H9 (cell line): ENCODE measurements around the gene ADAMTS17. TPM values are rescaled to one million over a fixed set of nuclear protein-coding genes. Genes with fewer than 3 reads are reported as not detected.

Experiments used
- DNase-seq: peaks from one replicate; pipeline ENCODE4 v3.0.0-alpha.2; 2017
- H2AFZ ChIP-seq: one replicate; pipeline ENCODE4 v1.6.1; 2013; ENCODE audit warnings: mild to moderate bottlenecking, low read length, control low read depth, moderate library complexity
- H2AK5ac ChIP-seq: 2 replicates; pipeline ENCODE4 v1.6.1; 2013; ENCODE audit warnings: low read length, control low read depth, mixed read lengths; ENCODE audit not compliant: insufficient read length
- H2BK120ac ChIP-seq: one replicate; pipeline ENCODE4 v1.6.1; 2013; ENCODE audit warnings: low read depth, mild to moderate bottlenecking, low read length, control low read depth, inconsistent platforms; ENCODE audit not compliant: poor library complexity, severe bottlenecking
- H2BK12ac ChIP-seq: 2 replicates; pipeline ENCODE4 v1.6.1; 2013; ENCODE audit warnings: low read length, control low read depth, mixed read lengths, low read depth; ENCODE audit not compliant: insufficient read length
- H2BK15ac ChIP-seq: 2 replicates; pipeline ENCODE4 v1.6.1; 2013; ENCODE audit warnings: low read depth, low read length, control low read depth
- H2BK20ac ChIP-seq: one replicate; pipeline ENCODE4 v1.6.1; 2013; ENCODE audit warnings: low read depth, mild to moderate bottlenecking, low read length, control low read depth, inconsistent platforms; ENCODE audit not compliant: poor library complexity, severe bottlenecking
- H2BK5ac ChIP-seq: 2 replicates; pipeline ENCODE4 v1.6.1; 2013; ENCODE audit warnings: low read length, control low read depth, mixed read lengths; ENCODE audit not compliant: insufficient read length
- H3K14ac ChIP-seq: 2 replicates; pipeline ENCODE4 v1.6.1; 2013; ENCODE audit warnings: low read length, control low read depth; ENCODE audit not compliant: insufficient read depth
- H3K18ac ChIP-seq: 2 replicates; pipeline ENCODE4 v1.6.1; 2013; ENCODE audit warnings: low read depth, mild to moderate bottlenecking, mixed read lengths, low read length, control low read depth; ENCODE audit not compliant: insufficient read length
- H3K23ac ChIP-seq: 2 replicates; pipeline ENCODE4 v1.6.1; 2013; ENCODE audit warnings: low read length, control low read depth, mixed read lengths, low read depth; ENCODE audit not compliant: insufficient read length
- H3K23me2 ChIP-seq: 2 replicates; pipeline ENCODE4 v1.6.1; 2013; ENCODE audit warnings: low read depth, mild to moderate bottlenecking, mixed read lengths, low read length, control low read depth; ENCODE audit not compliant: insufficient read length, poor library complexity, severe bottlenecking
- H3K27ac ChIP-seq: 2 replicates; pipeline ENCODE4 v1.5.1; 2013; ENCODE audit warnings: low read length, control low read depth, mixed read lengths, low read depth; ENCODE audit not compliant: insufficient read length
- H3K27me3 ChIP-seq: 2 replicates; pipeline ENCODE4 v1.6.1; 2013; ENCODE audit warnings: low read length, control low read depth, inconsistent platforms; ENCODE audit not compliant: insufficient read depth
- H3K4ac ChIP-seq: 2 replicates; pipeline ENCODE4 v1.6.1; 2013; ENCODE audit warnings: low read depth, mild to moderate bottlenecking, control low read depth, inconsistent platforms, low read length, moderate library complexity
- H3K4me1 ChIP-seq: 2 replicates; pipeline ENCODE4 v1.6.1; 2013; ENCODE audit warnings: low read length, control low read depth, inconsistent platforms; ENCODE audit not compliant: insufficient read depth
- H3K4me2 ChIP-seq: 2 replicates; pipeline ENCODE4 v1.6.1; 2013; ENCODE audit warnings: low read length, control low read depth, mixed read lengths; ENCODE audit not compliant: insufficient read length, insufficient read depth
- H3K56ac ChIP-seq: 2 replicates; pipeline ENCODE4 v1.6.1; 2013; ENCODE audit warnings: low read depth, mild to moderate bottlenecking, mixed read lengths, low read length, control low read depth; ENCODE audit not compliant: insufficient read length
- H3K79me1 ChIP-seq: 2 replicates; pipeline ENCODE4 v1.6.1; 2013; ENCODE audit warnings: low read depth, mild to moderate bottlenecking, moderate library complexity, low read length, control low read depth, inconsistent platforms; ENCODE audit not compliant: insufficient read depth, poor library complexity, severe bottlenecking
- H3K79me2 ChIP-seq: 2 replicates; pipeline ENCODE4 v1.6.1; 2013; ENCODE audit warnings: low read length, control low read depth, inconsistent platforms; ENCODE audit not compliant: insufficient read depth
- H3K9ac ChIP-seq: 2 replicates; pipeline ENCODE4 v1.6.1; 2013; ENCODE audit warnings: low read length, control low read depth, mixed read lengths; ENCODE audit not compliant: insufficient read length; ENCODE audit errors: extremely low read depth
- H3K9me3 ChIP-seq: one replicate; pipeline ENCODE4 v1.6.1; 2013; ENCODE audit warnings: low read depth, low read length, inconsistent platforms; ENCODE audit not compliant: control insufficient read depth
- H3T11ph ChIP-seq: one replicate; pipeline ENCODE4 v1.6.1; 2013; ENCODE audit warnings: mild to moderate bottlenecking, low read length, control low read depth, inconsistent platforms
- H4K20me1 ChIP-seq: one replicate; pipeline ENCODE4 v1.6.1; 2013; ENCODE audit not compliant: control insufficient read depth, insufficient read length, insufficient read depth
- H4K5ac ChIP-seq: 2 replicates; pipeline ENCODE4 v1.6.1; 2013; ENCODE audit warnings: low read depth, mild to moderate bottlenecking, mixed read lengths, low read length, control low read depth; ENCODE audit not compliant: insufficient read length
- H4K8ac ChIP-seq: replicated peaks from 2 replicates; pipeline ENCODE4 v1.6.1; 2013; ENCODE audit warnings: low read length, control low read depth, mixed read lengths, low read depth; ENCODE audit not compliant: insufficient read length
- H4K91ac ChIP-seq: 2 replicates; pipeline ENCODE4 v1.6.1; 2013; ENCODE audit warnings: low read depth, mild to moderate bottlenecking, moderate library complexity, mixed read lengths, low read length, control low read depth; ENCODE audit not compliant: insufficient read length
- H3K27ac Mint-ChIP-seq, 3 experiments: 2 replicates in 2 of 3; 3 replicates in 1 of 3; pipeline ENCODE4 v1.8.0; 2020 to 2021; ENCODE audit warnings: mixed read lengths in 3 of 3, mild to moderate bottlenecking in 1 of 3, moderate library complexity in 1 of 3
- H3K27me3 Mint-ChIP-seq: 2 replicates; pipeline ENCODE4 v1.8.0; 2021; ENCODE audit warnings: low read depth, mild to moderate bottlenecking, moderate library complexity, mixed read lengths
- H3K36me3 Mint-ChIP-seq, 3 experiments: 2 replicates in 2 of 3; 3 replicates in 1 of 3; pipeline ENCODE4 v1.8.0; 2020 to 2021; ENCODE audit warnings: low read depth in 3 of 3, mixed read lengths in 3 of 3; ENCODE audit not compliant: insufficient read depth in 1 of 3
- H3K4me1 Mint-ChIP-seq, 2 experiments: 2 replicates each; pipeline ENCODE4 v1.8.0; 2020; ENCODE audit warnings: mixed read lengths in 2 of 2
- H3K4me3 Mint-ChIP-seq, 2 experiments: 2 replicates in 1 of 2; 3 replicates in 1 of 2; pipeline ENCODE4 v1.8.0; 2020 to 2021; ENCODE audit warnings: mild to moderate bottlenecking in 2 of 2, mixed read lengths in 2 of 2, moderate library complexity in 1 of 2
- H3K9me3 Mint-ChIP-seq, 2 experiments: 2 replicates in 1 of 2; 3 replicates in 1 of 2; pipeline ENCODE4 v1.8.0; 2020; ENCODE audit warnings: mild to moderate bottlenecking in 2 of 2, mixed read lengths in 2 of 2, moderate library complexity in 1 of 2
- WGBS: extraction: QIAGEN DNeasy Blood & Tissue Kit; methylation state at CpG from one replicate; pipeline ENCODE4 v1.1.7; 2013; ENCODE audit warnings: missing lambda C conversion rate, low lambda C conversion rate, mixed read lengths; ENCODE audit not compliant: insufficient read length; ENCODE audit errors: extremely low coverage; 5-methylcytosine and 5-hydroxymethylcytosine counted together
- total RNA-seq: library from RNA; stranded (reverse); gene quantifications from 2 replicates; pipeline ENCODE4 v1.2.1, GENCODE V29; 2021
- TF ChIP-seq, protein P1 (sequence below): fragments of 200-600 bp; sonication (generic); conservative IDR thresholded peaks from 3 replicates; pipeline ENCODE4 v1.8.0; 2021; ENCODE audit warnings: antibody characterized with exemption, mild to moderate bottlenecking

Gene ADAMTS17
- total RNA-seq, 1 experiment from 2014 or later, result 2.9 TPM

DNA sequence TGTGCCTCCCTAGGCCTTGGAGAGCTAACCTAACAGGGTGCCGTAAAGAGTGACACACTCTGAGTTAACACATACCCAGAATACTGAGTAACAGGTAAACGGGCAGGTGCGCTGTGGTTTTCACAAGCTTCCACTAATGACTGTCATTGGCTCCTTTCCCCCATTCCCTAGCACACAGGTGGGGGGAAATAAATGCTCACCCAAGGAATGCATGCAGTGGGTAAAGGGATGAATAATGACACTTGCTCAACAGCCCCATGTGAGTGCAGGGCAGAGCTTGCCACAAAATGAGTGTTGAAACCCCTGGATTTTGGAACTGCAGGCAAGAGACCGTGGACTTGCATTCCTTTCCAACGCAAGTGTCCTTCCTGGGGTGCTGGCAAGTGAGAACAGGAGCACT lies 57.6 kb downstream of the ADAMTS17 start:
- peaks cover 0 to 2% of the 10 kb centered on the region in 2 experiments; a peak in 3 of 5 replicates for H3K9me3 Mint-ChIP-seq

More for the DNA sequence above, 57.6 kb downstream of the ADAMTS17 start:
- Histone ChIP-seq H4K91ac (no peak overlapping the region), H2AK5ac (no peak overlapping the region), H2BK12ac (no peak overlapping the region), H3K4ac (no peak overlapping the region), H2AFZ (no peak overlapping the region), H4K20me1 (no peaks in the 10 kb centered on the region), H3K79me1 (no peaks in the 10 kb centered on the region), H2BK15ac (no peak overlapping the region), H3K56ac (no peak overlapping the region), H3K23me2 (no peaks in the 10 kb centered on the region), H3K9me3 (no peaks in the 10 kb centered on the region), H3K27ac (no peak overlapping the region), H2BK20ac (no peak overlapping the region), H2BK5ac (no peak overlapping the region), H3K14ac (no peak overlapping the region), H3K23ac (no peak overlapping the region), H4K5ac (no peak overlapping the region), H3K27me3 (no peaks in the 10 kb centered on the region), H4K8ac (no peak overlapping the region), H2BK120ac (no peak overlapping the region), H3K9ac (no peak overlapping the region), H3K4me2 (no peak overlapping the region), H3K4me1 (no peaks in the 10 kb centered on the region), H3K18ac (no peak overlapping the region), H3T11ph (no peak overlapping the region), H3K79me2 (no peaks in the 10 kb centered on the region)
- H3K36me3 Mint-ChIP-seq, result peaks cover 0 to 3% (median 0%) of the 10 kb centered on the region in 3 experiments; a peak in 1 of 7 replicates
- peaks cover 5% of the 10 kb centered on the region for H3K27me3 Mint-ChIP-seq
- H3K4me3 Mint-ChIP-seq, result no peak overlapping the region
- no CpG with 5 or more reads among the region's 5 CpGs for WGBS
- DNase-seq, result no peak
- no peaks in the 10 kb centered on the region for H3K4me1 Mint-ChIP-seq
- H3K27ac Mint-ChIP-seq, result no peak overlapping the region; a peak in 1 of 7 replicates
- TF ChIP-seq, protein P1, sequence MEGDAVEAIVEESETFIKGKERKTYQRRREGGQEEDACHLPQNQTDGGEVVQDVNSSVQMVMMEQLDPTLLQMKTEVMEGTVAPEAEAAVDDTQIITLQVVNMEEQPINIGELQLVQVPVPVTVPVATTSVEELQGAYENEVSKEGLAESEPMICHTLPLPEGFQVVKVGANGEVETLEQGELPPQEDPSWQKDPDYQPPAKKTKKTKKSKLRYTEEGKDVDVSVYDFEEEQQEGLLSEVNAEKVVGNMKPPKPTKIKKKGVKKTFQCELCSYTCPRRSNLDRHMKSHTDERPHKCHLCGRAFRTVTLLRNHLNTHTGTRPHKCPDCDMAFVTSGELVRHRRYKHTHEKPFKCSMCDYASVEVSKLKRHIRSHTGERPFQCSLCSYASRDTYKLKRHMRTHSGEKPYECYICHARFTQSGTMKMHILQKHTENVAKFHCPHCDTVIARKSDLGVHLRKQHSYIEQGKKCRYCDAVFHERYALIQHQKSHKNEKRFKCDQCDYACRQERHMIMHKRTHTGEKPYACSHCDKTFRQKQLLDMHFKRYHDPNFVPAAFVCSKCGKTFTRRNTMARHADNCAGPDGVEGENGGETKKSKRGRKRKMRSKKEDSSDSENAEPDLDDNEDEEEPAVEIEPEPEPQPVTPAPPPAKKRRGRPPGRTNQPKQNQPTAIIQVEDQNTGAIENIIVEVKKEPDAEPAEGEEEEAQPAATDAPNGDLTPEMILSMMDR, result no peak
